ENCODE results near the gene NTM.

DNA sequence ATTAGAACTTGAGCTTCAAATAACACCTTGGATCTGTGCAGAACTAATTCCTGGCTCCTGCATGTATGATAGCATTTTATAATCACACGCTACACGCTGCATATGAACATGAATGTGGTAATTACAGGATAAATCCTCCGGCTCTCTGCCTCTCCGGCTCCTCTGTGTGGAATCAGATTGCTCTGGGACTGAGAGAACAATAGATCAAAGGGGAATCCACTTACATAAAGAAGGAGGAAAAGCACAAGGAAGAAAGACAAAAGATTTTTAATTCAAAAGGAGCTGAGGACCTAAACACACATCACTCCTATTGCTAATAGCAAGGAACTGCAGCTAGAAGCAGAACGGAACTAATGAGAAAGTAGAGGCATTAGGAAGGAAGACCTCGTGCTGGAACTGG is 240.9 kb downstream of the NTM start:
- TF ChIP-seq, protein P1, sequence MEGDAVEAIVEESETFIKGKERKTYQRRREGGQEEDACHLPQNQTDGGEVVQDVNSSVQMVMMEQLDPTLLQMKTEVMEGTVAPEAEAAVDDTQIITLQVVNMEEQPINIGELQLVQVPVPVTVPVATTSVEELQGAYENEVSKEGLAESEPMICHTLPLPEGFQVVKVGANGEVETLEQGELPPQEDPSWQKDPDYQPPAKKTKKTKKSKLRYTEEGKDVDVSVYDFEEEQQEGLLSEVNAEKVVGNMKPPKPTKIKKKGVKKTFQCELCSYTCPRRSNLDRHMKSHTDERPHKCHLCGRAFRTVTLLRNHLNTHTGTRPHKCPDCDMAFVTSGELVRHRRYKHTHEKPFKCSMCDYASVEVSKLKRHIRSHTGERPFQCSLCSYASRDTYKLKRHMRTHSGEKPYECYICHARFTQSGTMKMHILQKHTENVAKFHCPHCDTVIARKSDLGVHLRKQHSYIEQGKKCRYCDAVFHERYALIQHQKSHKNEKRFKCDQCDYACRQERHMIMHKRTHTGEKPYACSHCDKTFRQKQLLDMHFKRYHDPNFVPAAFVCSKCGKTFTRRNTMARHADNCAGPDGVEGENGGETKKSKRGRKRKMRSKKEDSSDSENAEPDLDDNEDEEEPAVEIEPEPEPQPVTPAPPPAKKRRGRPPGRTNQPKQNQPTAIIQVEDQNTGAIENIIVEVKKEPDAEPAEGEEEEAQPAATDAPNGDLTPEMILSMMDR (IDR thresholded peaks at IDR 0.05; ENCODE audit: low read depth, low read length, poor library complexity, severe bottlenecking): no peak
- no peak for TF ChIP-seq EZH2phosphoT487 (IDR thresholded peaks at IDR 0.05; ENCODE audit: borderline replicate concordance, low read length)
